Cortex of kidney (tissue), 1 donor: ENCODE results near the gene MAP3K4.

Experiments
- DNase-seq: peaks from one replicate; lab custom pipeline; 2025; lab: John Stamatoyannopoulos, UW

MAP3K4 gene

DNA sequence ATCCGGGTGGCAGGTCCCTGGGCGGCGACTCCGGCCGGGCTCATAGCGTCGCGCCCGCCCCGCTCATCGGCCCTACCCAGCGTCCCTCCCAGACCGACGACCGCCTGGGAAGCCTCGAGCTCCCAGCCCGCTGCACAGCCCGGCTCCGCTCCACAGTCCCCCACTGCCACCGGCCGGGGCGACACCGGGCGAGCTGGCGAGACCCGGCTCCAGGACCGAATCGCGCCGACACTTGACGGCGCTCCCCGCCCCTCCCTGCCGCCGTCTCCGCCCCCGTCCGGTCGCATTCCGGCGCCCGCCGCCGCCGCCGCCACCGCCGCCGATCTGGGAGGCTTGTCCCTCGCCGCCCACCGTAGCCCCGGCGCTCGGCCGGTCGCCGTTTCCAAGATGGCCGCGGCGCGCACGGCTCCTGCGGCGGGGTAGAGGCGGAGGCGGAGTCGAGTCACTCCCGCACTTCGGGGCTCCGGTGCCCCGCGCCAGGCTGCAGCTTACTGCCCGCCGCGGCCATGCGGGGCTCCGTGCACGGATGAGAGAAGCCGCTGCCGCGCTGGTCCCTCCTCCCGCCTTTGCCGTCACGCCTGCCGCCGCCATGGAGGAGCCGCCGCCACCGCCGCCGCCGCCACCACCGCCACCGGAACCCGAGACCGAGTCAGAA lies at the start of gene MAP3K4:
Gene MAP3K4, plus strand, starts transcription at position 364 of the 655 bp plus-strand sequence. Its CDS starts 163 bp downstream, at position 527.
- peak; percentile 55 for DNase-seq

DNA sequence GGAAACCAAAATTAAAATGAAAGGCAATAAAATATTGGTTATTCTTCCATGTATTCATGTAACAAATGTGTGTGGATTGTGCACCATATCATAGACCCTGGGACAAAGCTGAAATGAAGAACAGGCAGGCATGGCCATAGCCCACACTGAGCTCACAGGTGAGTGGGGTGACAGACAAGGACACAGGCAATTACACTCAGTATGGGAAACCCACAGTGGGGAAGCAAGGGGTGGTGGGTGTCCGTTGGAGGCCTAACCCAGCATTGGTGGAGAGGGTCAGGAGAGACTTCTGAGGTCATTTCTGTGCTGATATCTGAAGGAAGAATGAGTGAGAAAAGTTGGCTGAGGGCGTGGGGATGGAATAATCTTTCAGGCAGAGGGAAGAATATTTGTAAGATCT lies 47.6 kb upstream of the MAP3K4 start:
- DNase-seq, result no peak

GRCh38 chr6:160945516-160946177 lies 45.9 kb upstream of the MAP3K4 start:
- no peak for DNase-seq

DNA sequence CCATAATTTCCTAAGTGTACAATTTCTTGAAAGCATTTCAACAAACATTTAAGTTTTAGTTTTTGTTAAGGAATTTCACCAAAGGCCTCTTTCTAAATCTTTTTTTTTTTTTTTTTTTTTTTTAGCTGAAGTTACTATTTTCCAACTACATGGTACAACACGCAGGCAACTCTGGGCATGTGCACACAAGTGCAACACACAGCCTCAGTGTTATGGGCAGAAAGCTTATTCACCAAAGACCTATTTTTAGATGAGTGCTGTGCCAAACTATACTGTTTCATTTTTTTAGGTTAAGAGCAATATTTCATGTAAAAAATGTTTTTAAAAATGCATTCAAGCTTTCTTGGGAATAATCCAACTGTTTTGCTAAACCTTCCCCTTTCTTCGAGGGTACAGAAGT lies 42.0 kb upstream of the MAP3K4 start:
- DNase-seq, result no peak

DNA sequence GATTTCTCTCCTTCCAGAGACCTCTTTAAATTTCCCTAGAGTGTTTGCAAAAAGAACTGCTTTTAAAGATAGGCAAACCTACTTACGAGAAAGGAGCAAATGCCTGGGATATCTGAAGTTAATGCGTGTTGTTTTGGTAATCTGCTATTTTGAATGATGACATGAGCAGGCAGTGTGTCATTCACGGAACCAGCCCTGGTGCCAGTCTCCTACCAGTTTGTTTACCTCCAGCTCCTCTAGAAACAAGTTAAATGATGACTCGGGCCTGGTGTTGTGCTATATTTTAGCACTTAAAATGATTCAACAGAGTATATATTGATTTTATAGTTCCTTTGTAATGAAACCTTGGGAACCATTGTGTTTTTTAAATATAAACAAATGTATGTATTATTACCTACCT lies 41.1 kb upstream of the MAP3K4 start:
- DNase-seq, result no peak

GRCh38 chr6:160951187-160952030 lies 40.2 kb upstream of the MAP3K4 start:
- no peak for DNase-seq

- no peak for DNase-seq
Measured at GRCh38 chr6:160952633-160953281, 38.8 kb upstream of the MAP3K4 start.

- DNase-seq, result no peak
Measured at GRCh38 chr6:160955508-160956295, 35.9 kb upstream of the MAP3K4 start.

DNA sequence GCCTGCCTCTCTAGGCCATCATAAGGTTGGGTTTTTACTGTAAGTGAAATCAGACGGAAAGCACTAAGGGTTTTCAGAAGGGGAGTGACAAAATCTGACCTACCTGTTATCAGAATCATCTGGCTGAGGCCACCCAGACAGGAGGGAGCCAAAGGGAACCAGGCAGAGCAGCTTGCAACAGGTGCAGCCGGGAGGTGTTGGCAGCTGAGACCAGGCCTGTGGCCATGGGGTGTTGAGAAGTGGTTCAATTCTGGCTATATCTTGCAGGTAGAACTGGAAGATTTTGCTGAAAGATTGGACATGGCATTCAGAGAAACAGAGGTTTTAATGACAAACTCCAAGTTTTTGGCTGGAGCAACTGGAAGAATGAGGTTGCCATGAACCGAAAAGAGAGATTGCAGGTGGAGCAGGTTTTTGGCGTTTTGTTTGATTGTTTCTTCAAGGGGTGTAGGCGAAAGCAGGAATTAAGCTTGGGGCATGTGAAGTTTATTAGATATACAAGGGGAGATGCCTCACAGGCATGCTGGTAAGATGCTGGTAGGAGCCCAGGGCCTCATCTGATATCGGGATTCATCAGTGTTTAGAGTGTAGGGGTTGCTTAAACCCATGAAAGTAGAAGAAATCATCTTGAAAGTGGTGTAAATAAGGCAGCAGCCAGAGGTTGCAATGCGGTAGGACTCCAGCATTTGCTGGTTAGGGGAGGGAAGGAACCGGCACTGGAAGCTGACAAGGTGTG lies 35.1 kb upstream of the MAP3K4 start:
- no peak for DNase-seq

GRCh38 chr6:160959726-160960435 lies 31.7 kb upstream of the MAP3K4 start:
- no peak for DNase-seq

GRCh38 chr6:160960839-160961238 lies 30.7 kb upstream of the MAP3K4 start:
- DNase-seq, result no peak

DNA sequence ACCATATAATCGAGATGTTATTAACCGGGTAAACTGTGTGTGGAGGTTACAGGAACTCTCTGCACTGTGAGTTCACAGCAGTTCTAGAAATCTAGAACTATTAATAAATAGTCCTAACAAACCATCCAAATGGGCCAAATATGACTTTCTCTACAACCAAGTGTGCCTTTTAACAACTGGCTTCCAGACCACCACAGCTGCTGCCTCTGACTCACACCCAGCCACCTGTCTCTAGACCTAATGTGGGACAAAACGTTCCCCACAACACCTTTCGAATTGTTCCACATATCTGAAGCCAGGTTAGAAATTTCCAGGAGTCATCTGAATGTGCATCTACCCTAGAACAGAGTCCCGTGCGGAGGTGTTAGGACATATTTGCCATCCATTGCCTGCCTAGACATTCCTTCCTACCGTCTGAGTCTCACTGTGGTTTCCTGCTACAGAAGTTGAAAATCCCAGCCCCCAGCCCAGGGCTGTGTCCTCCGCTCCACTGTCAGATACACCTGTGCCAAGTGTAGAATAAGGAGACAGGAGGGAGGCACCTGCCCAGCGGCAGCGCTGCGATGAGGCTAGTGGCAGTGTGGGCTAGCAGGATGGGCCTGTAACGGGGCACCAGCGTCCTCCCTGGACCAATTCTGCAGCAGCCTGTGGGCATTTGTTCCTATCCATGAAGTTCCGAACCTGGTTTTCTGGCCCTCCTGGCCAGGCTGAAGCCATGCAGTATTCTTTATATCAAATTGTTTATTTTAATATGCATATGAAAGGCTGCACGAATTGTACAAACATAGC lies 28.5 kb upstream of the MAP3K4 start:
- no peak for DNase-seq

DNA sequence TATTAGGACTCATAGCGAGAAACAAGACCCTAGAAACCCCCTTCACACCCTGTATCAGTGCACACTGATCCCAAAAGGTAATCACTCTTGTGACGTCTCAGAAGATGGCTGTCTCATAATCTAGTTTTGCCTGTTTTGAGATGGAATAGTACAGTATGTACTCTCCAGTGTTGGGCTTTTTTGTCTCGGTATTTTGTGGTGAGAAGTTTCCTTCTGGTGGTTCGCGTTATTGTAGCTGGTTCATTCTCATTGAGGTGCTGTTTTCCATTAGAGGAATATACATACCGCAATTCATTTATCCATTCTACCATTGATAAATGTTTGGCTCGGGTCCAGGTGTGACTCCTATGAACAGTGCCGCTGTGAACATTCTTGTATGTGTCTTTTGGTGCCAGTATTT lies 27.9 kb upstream of the MAP3K4 start:
- no peak for DNase-seq

- no peak for DNase-seq
Measured at GRCh38 chr6:160965893-160966292, 25.7 kb upstream of the MAP3K4 start.

DNA sequence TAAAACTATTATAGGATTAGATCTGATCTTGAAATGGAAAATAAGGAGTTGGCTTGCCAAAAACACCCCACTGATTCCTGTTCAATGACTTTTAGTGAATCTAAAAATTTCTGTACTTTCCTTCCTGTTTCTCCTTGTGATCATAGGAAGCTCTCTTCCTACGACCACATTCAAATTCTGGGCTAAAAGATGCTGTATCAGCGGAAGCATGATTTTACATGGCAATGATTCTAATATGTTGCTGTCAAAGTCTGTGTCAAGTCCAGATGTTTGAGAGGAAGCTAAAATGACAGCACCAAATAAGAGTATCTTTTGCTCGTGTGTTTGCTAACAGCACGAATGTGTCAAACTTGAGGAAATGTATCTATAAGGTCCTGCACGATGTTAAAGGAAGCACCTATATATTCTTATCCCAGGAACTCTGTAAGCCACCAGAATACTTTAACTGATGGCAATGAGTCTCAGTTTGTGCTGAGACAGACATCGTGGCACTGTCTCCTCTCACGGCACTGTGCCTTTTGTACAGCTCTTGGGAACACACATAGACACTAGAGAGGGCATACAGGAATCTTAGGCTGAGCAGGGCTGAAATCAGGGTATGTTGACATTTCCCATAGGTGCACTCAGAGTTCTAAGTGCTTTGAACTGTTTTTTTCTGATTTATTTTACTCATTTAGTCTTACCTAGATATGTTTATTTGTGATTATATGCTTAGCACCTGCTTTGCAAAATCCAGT lies 24.9 kb upstream of the MAP3K4 start:
- no peak for DNase-seq

DNA sequence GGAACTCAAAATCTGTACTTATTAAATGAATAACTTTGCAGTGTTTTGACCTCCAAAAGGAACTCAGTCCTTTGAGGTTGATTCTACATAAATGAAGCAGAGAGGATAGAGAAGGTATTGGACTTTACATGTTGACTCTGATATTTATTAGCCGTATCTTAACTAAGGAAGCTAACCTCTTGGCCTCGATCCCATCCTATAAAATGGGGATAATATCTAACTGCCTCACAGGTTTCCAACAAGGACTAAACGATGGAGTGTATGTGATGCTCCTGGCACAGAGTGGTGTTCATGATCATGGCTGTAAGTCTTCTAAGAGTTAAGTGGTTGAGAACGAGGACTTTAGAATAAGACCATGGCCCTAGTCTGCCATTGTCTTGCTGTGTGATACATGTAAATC lies 24.2 kb upstream of the MAP3K4 start:
- DNase-seq, result no peak

DNA sequence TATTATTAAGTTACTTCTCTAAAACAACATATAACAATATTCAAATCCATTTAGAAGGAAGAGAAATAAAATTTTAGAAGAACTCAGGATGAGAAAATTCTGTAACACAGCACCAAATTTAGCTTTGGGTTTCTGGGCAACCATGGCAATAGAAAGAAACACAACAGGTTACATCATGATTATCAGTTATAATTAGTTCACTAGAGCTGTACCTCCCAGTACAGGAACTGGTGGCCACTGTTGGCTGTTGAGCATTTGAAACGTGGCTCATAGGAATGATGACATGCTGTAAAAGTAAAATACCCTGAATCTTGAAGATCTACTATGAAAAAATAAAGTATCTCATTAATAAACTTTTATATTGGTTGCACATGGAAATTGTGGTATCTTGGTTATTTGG lies 23.7 kb upstream of the MAP3K4 start:
- DNase-seq, result no peak

- no peak for DNase-seq
Measured at GRCh38 chr6:160971171-160971570, 20.4 kb upstream of the MAP3K4 start.

GRCh38 chr6:160972111-160972510 lies 19.5 kb upstream of the MAP3K4 start:
- no peak for DNase-seq
